OCI-LY7 (cell line): ENCODE measurements around the gene ACBD3.
A peak's percentile ranks its signal among the peaks of the same experiment; 100 is the strongest.

Experiments
- EZH2phosphoT487 ChIP-seq: fragments of 200-600 bp; sonication (generic); IDR thresholded peaks from 2 replicates; pipeline ENCODE4 v1.6.1; 2018; ENCODE audit warnings: low read depth, borderline replicate concordance, mild to moderate bottlenecking, mixed run types, antibody characterized with exemption, low read length, moderate library complexity, mixed read lengths
- TF ChIP-seq, protein P1 (sequence below): fragments of 200-600 bp; sonication (generic); conservative IDR thresholded peaks from 2 replicates; pipeline ENCODE4 v1.5.1; 2014; ENCODE audit warnings: mild to moderate bottlenecking, antibody characterized with exemption, low read length, moderate library complexity, mixed read lengths

DNA sequence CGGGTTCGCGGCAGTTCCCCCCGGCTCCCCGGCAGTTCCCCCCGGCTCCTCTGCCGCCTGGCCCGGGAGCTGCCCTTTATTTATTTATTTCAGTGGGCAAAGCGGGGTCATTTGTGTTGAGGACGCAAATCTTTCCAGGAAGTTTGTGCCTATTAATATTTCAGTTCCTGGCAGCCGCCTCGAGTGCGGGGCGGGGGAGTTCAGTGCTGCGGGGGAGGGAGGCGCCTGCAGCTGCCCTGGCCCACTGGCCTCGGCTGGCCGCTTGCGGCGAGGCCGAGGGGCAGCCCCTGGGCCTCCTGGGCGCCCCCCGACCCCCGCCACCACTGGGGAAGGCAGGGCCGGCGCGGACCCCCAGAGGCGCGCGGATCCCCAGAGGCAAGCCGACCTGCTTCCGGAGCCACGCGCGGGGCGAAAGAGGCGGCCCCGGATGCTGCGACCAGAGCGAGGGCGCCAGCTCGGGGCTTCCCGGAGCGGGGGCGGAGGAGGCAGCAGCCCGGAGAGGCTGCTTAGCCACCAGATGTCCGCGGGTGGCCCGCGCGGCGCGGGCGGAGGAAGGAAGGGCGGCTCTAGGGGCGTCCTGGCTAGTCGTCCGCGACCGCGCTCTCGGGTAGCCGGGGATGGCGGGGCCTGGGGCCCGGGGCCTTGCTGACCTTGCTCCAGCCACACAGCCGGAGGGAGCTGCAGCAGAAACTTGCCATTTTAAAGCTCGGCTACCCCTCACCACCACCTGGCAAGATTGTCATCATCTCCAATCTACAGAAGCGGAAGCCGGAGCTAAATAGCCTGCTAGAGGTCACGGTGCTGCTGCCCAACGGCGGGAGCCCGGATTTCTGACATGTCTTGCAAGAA is 76.1 kb downstream of the ACBD3 start:
- TF ChIP-seq, protein P1, sequence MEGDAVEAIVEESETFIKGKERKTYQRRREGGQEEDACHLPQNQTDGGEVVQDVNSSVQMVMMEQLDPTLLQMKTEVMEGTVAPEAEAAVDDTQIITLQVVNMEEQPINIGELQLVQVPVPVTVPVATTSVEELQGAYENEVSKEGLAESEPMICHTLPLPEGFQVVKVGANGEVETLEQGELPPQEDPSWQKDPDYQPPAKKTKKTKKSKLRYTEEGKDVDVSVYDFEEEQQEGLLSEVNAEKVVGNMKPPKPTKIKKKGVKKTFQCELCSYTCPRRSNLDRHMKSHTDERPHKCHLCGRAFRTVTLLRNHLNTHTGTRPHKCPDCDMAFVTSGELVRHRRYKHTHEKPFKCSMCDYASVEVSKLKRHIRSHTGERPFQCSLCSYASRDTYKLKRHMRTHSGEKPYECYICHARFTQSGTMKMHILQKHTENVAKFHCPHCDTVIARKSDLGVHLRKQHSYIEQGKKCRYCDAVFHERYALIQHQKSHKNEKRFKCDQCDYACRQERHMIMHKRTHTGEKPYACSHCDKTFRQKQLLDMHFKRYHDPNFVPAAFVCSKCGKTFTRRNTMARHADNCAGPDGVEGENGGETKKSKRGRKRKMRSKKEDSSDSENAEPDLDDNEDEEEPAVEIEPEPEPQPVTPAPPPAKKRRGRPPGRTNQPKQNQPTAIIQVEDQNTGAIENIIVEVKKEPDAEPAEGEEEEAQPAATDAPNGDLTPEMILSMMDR = 0 out of 2 replicates have a peak, but pooled peaks have one; percentile 14
- no peak for TF ChIP-seq EZH2phosphoT487
